Ishikawa (cell line): ENCODE results near the gene CACHD1.

Experiments used
- CEBPB ChIP-seq: IDR thresholded peaks from 2 replicates; pipeline ENCODE4 v1.6.1; 2012
- CREB1 ChIP-seq: IDR thresholded peaks from 2 replicates; pipeline ENCODE4 v1.6.1; 2012; ENCODE audit warnings: low read depth
- EGR1 ChIP-seq: IDR thresholded peaks from 2 replicates; pipeline ENCODE4 v1.6.1; 2012
- EP300 ChIP-seq: IDR thresholded peaks from 2 replicates; pipeline ENCODE4 v1.6.1; 2012; ENCODE audit warnings: borderline replicate concordance
- FOXM1 ChIP-seq: IDR thresholded peaks from 2 replicates; pipeline ENCODE4 v1.6.1; 2012; ENCODE audit warnings: low read depth, borderline replicate concordance
- NFIC ChIP-seq: IDR thresholded peaks from 2 replicates; pipeline ENCODE4 v1.6.1; 2012
- RAD21 ChIP-seq: IDR thresholded peaks from 2 replicates; pipeline ENCODE4 v1.6.1; 2012; ENCODE audit warnings: low read depth
- TAF1 ChIP-seq: IDR thresholded peaks from 2 replicates; pipeline ENCODE4 v1.6.1; 2012; ENCODE audit warnings: low read depth, mild to moderate bottlenecking
- TCF12 ChIP-seq: IDR thresholded peaks from 2 replicates; pipeline ENCODE4 v1.6.1; 2012; ENCODE audit warnings: low read depth
- TEAD4 ChIP-seq: IDR thresholded peaks from 2 replicates; pipeline ENCODE4 v1.6.1; 2012
- YY1 ChIP-seq: IDR thresholded peaks from 2 replicates; pipeline ENCODE4 v1.6.1; 2012; ENCODE audit warnings: low read depth
- ZBTB7A ChIP-seq: IDR thresholded peaks from 2 replicates; pipeline ENCODE4 v1.6.1; 2012; ENCODE audit warnings: low read depth
- TF ChIP-seq, protein P1 (sequence below): IDR thresholded peaks from 2 replicates; pipeline ENCODE4 v1.6.1; 2012; ENCODE audit warnings: low read depth, mild to moderate bottlenecking
- TF ChIP-seq, protein P2 (sequence below): IDR thresholded peaks from 2 replicates; pipeline ENCODE4 v1.6.1; 2012
- TF ChIP-seq, protein P3 (sequence below): IDR thresholded peaks from 2 replicates; pipeline ENCODE4 v1.6.1; 2012

Gene CACHD1

DNA sequence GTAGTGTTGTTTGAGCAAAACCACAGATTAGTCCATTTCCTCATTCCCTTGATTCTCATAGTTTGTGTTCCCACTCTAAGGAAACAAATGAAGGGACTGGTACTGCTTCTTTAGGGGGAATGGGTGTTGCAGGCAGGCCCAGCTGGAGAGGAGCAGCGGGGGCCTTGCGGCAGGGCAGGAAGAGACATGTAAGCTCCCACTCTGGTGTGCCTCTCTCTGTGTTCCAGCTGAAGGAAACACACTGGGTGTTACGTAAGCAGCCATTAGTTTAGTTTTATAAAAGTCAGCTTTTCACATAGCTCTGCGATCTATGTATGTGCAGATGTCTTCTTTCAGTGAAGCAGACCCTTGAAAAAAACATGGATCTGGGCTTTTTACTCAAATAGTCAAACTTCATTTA is 99.5 kb downstream of the CACHD1 start:
- no peak for TF ChIP-seq CEBPB
- TF ChIP-seq YY1 = no peak
- TF ChIP-seq EGR1 = no peak
- no peak for TF ChIP-seq NFIC
- no peak for TF ChIP-seq FOXM1
- no peak for TF ChIP-seq TEAD4
- TF ChIP-seq, protein P1, sequence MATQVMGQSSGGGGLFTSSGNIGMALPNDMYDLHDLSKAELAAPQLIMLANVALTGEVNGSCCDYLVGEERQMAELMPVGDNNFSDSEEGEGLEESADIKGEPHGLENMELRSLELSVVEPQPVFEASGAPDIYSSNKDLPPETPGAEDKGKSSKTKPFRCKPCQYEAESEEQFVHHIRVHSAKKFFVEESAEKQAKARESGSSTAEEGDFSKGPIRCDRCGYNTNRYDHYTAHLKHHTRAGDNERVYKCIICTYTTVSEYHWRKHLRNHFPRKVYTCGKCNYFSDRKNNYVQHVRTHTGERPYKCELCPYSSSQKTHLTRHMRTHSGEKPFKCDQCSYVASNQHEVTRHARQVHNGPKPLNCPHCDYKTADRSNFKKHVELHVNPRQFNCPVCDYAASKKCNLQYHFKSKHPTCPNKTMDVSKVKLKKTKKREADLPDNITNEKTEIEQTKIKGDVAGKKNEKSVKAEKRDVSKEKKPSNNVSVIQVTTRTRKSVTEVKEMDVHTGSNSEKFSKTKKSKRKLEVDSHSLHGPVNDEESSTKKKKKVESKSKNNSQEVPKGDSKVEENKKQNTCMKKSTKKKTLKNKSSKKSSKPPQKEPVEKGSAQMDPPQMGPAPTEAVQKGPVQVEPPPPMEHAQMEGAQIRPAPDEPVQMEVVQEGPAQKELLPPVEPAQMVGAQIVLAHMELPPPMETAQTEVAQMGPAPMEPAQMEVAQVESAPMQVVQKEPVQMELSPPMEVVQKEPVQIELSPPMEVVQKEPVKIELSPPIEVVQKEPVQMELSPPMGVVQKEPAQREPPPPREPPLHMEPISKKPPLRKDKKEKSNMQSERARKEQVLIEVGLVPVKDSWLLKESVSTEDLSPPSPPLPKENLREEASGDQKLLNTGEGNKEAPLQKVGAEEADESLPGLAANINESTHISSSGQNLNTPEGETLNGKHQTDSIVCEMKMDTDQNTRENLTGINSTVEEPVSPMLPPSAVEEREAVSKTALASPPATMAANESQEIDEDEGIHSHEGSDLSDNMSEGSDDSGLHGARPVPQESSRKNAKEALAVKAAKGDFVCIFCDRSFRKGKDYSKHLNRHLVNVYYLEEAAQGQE = no peak
- TF ChIP-seq, protein P2, sequence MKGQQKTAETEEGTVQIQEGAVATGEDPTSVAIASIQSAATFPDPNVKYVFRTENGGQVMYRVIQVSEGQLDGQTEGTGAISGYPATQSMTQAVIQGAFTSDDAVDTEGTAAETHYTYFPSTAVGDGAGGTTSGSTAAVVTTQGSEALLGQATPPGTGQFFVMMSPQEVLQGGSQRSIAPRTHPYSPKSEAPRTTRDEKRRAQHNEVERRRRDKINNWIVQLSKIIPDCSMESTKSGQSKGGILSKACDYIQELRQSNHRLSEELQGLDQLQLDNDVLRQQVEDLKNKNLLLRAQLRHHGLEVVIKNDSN = no peak
- no peak for TF ChIP-seq RAD21
- no peak for TF ChIP-seq CREB1
- TF ChIP-seq TCF12 = no peak
- TF ChIP-seq, protein P3, sequence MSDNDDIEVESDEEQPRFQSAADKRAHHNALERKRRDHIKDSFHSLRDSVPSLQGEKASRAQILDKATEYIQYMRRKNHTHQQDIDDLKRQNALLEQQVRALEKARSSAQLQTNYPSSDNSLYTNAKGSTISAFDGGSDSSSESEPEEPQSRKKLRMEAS = no peak
- TF ChIP-seq EP300 = no peak
- no peak for TF ChIP-seq TAF1
- no peak for TF ChIP-seq ZBTB7A

DNA sequence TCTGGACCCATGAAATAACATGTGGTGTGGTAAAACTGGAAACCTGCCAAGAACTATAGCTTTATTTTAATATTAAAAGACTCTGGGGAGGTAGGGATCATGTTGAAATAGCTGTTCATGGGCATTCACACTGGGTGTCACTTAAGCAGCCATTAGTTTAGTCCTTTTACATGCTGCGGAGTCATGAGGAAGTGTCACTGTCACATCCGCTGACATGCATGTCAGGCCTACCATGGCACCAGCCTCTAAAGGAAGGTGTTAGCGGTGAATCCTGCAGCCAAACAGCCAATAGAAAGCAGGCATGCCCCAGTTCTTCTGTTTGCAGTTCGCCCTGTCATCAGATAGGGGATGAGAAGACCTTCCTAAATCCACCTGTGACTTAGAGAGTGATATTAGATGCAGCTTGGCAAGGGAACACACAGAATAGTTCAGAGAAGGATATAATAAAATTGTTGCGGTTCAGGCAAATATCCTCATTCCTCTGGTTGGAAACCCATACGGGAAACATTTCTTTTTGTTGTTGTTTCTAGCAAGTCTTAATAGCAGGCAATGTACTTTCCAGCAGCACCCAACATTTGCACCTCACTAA is 100.4 kb downstream of the CACHD1 start:
- TF ChIP-seq ZBTB7A (no peak), TEAD4 (no peak), CEBPB (no peak), TCF12 (no peak), YY1 (no peak), NFIC (no peak), TAF1 (no peak), RAD21 (no peak), EGR1 (no peak), EP300 (no peak), CREB1 (no peak), FOXM1 (no peak)
- TF ChIP-seq, protein P2 = no peak
- TF ChIP-seq, protein P3 = no peak
- TF ChIP-seq, protein P1 = no peak

DNA sequence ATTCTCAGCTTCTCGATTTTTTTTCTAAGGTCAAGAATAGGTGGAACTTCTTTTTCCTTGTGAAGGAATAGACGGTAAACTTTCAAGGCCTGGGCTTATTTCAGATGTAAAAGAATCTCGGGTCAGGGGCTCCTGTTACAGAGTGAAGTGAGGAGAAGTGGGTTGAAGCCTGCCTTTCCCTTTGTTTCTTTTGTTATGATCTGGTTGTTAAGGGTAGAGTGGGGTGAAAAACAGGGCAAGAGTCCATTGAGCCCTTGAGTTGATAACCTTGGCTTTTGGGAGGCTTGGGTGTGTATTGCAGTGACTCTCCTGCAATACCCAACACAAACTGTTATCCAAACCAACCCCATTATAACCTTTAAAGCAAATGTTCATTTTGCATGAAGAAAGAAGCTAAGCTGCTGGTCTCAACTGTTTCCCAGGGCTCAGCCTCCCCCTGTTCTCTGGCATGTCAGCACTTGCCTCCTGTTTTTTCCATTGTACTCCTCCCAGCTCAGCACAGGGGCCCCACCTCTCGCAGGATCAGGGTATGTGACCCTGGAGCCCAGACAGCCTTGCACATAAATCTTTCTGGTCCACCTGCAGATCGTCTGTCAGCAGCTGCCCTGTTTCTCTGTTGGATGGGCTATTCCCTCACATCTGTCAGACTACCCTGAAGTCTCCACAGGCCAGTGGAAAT is 102.4 kb downstream of the CACHD1 start:
- TF ChIP-seq EGR1 (no peak), TEAD4 (no peak), TAF1 (no peak), ZBTB7A (no peak), RAD21 (no peak), NFIC (no peak), CEBPB (no peak), EP300 (no peak), CREB1 (no peak), TCF12 (no peak), YY1 (no peak), FOXM1 (no peak)
- TF ChIP-seq, protein P1 = no peak
- TF ChIP-seq, protein P3 = no peak
- TF ChIP-seq, protein P2 = no peak
